ENCODE results near the gene OARD1. TPM values are rescaled to one million over a fixed set of nuclear protein-coding genes. Genes with fewer than 3 reads are reported as not detected.

The OARD1 gene
- total RNA-seq, 1 experiment from 2014 or later: 33.2 TPM

- intact Hi-C loops (cut with micrococcal nuclease; ENCODE audit: unreplicated experiment): no loop called here
- no peak for TF ChIP-seq CTCF (IDR thresholded peaks at IDR 0.05; ENCODE audit: unreplicated experiment)
- BruUV-seq (replicated peaks): no TSS peak
- H3K9me3 Mint-ChIP-seq (ENCODE audit: low read depth, unreplicated experiment): no peaks in the 10 kb centered on the region
- no peak overlapping the region for H3K27ac Mint-ChIP-seq (ENCODE audit: unreplicated experiment)
- H3K27me3 Mint-ChIP-seq (ENCODE audit: unreplicated experiment): no peaks in the 10 kb centered on the region
- H3K36me3 Mint-ChIP-seq (ENCODE audit: insufficient read depth, unreplicated experiment): no peaks in the 10 kb centered on the region
- H3K4me3 Mint-ChIP-seq (ENCODE audit: low read depth, unreplicated experiment): no peak overlapping the region
- DNase-seq: no peak
- H3K4me1 Mint-ChIP-seq (ENCODE audit: low read depth, unreplicated experiment): no peaks in the 10 kb centered on the region
- CTCF ChIA-PET: no interaction called here
These were observed 16.3 kb upstream of the OARD1 start for GRCh38 chr6:41088451-41088850.

GRCh38 chr6:41085182-41085581, 13.0 kb upstream of the OARD1 start:
- Mint-ChIP-seq H3K9me3 (ENCODE audit: low read depth, unreplicated experiment) (no peaks in the 10 kb centered on the region), H3K36me3 (ENCODE audit: insufficient read depth, unreplicated experiment) (no peaks in the 10 kb centered on the region), H3K27ac (ENCODE audit: unreplicated experiment) (no peak overlapping the region), H3K4me3 (ENCODE audit: low read depth, unreplicated experiment) (no peak overlapping the region), H3K4me1 (ENCODE audit: low read depth, unreplicated experiment) (no peaks in the 10 kb centered on the region), H3K27me3 (ENCODE audit: unreplicated experiment) (no peaks in the 10 kb centered on the region)
- DNase-seq: no peak
- intact Hi-C loops (cut with micrococcal nuclease; ENCODE audit: unreplicated experiment): no loop called here
- TF ChIP-seq CTCF (IDR thresholded peaks at IDR 0.05; ENCODE audit: unreplicated experiment): no peak
- no TSS peak for BruUV-seq (replicated peaks)
- CTCF ChIA-PET: interaction anchor here (0.7 kb wide), 1 partner anchor 281 kb away, joined by 3 read pairs; no protein-coding TSS in a partner anchor

GRCh38 chr6:41083072-41083471, 10.9 kb upstream of the OARD1 start:
- DNase-seq: no peak
- CTCF ChIA-PET: no interaction called here
- no peak for TF ChIP-seq CTCF (IDR thresholded peaks at IDR 0.05; ENCODE audit: unreplicated experiment)
- Mint-ChIP-seq H3K4me3 (ENCODE audit: low read depth, unreplicated experiment) (no peak overlapping the region), H3K9me3 (ENCODE audit: low read depth, unreplicated experiment) (no peaks in the 10 kb centered on the region), H3K27me3 (ENCODE audit: unreplicated experiment) (no peaks in the 10 kb centered on the region), H3K36me3 (ENCODE audit: insufficient read depth, unreplicated experiment) (peaks cover 7% of the 10 kb centered on the region), H3K27ac (ENCODE audit: unreplicated experiment) (no peak overlapping the region), H3K4me1 (ENCODE audit: low read depth, unreplicated experiment) (no peaks in the 10 kb centered on the region)
- intact Hi-C loops (cut with micrococcal nuclease; ENCODE audit: unreplicated experiment): no loop called here
- no TSS peak for BruUV-seq (replicated peaks)

- H3K4me1 Mint-ChIP-seq (ENCODE audit: low read depth, unreplicated experiment): peaks cover 8% of the 10 kb centered on the region
- no TSS peak for BruUV-seq (replicated peaks)
- CTCF ChIA-PET: no interaction called here
- no peak overlapping the region for H3K27ac Mint-ChIP-seq (ENCODE audit: unreplicated experiment)
- intact Hi-C loops (cut with micrococcal nuclease; ENCODE audit: unreplicated experiment): no loop called here
- no peaks in the 10 kb centered on the region for H3K27me3 Mint-ChIP-seq (ENCODE audit: unreplicated experiment)
- DNase-seq: no peak
- TF ChIP-seq CTCF (IDR thresholded peaks at IDR 0.05; ENCODE audit: unreplicated experiment): no peak
- H3K9me3 Mint-ChIP-seq (ENCODE audit: low read depth, unreplicated experiment): no peaks in the 10 kb centered on the region
- peaks cover 8% of the 10 kb centered on the region for H3K36me3 Mint-ChIP-seq (ENCODE audit: insufficient read depth, unreplicated experiment)
- no peak overlapping the region for H3K4me3 Mint-ChIP-seq (ENCODE audit: low read depth, unreplicated experiment)
These were observed 8.5 kb upstream of the OARD1 start for GRCh38 chr6:41080621-41081020.

Data from Calu3 (cell line).